Lung microvascular endothelial cell (primary cell): Measurements from ENCODE around the gene SNAP91. TPM values are rescaled to one million over a fixed set of nuclear protein-coding genes. Genes with fewer than 3 reads are reported as not detected.
A peak's percentile ranks its signal among the peaks of the same experiment; 100 is the strongest.
"Not testable (repeated sequence)": the region's sequence is repeated elsewhere in the genome, so short reads cannot be mapped to it uniquely, and the experiment has no call there.

ENCODE experiments used
- DNase-seq, 2 donors: peaks; one replicate each; pipeline versions ENCODE4 v3.0.0 to v3.0.0-alpha.2; 2010; ENCODE audit warnings: low read depth in 2 of 2
- total RNA-seq: library from RNA; depleted of rRNA; stranded (reverse); fragments of >200 nt; gene quantifications from 2 replicates; pipeline ENCODE4 v1.2.1, GENCODE V29; 2014

The SNAP91 gene
- total RNA-seq, 1 donor from 2014 or later, result 0.40 TPM

GRCh38 chr6:83633609-83634008 is 75.3 kb downstream of the SNAP91 start:
- DNase-seq, result no peak

- no peak for DNase-seq
Observed at GRCh38 chr6:83633149-83633548, 75.8 kb downstream of the SNAP91 start.

GRCh38 chr6:83629908-83630307 is 79.0 kb downstream of the SNAP91 start:
- not testable (repeated sequence) for DNase-seq

- peak; percentile 40 to 67 for DNase-seq
Observed at GRCh38 chr6:83615025-83615999, 93.6 kb downstream of the SNAP91 start.

GRCh38 chr6:83613378-83613777 is 95.5 kb downstream of the SNAP91 start:
- DNase-seq, result no peak

- DNase-seq, result no peak
Observed at GRCh38 chr6:83609248-83609647, 99.7 kb downstream of the SNAP91 start.

- DNase-seq, result no peak
Observed at GRCh38 chr6:83605517-83605916, 103.4 kb downstream of the SNAP91 start.

- no peak for DNase-seq
Observed at GRCh38 chr6:83603551-83603950, 105.3 kb downstream of the SNAP91 start.

GRCh38 chr6:83601119-83601518 is 107.8 kb downstream of the SNAP91 start:
- DNase-seq, result no peak

GRCh38 chr6:83600459-83600858 is 108.4 kb downstream of the SNAP91 start:
- no peak for DNase-seq

GRCh38 chr6:83597511-83597910 is 111.4 kb downstream of the SNAP91 start:
- DNase-seq, result no peak

- DNase-seq, result no peak
Observed at GRCh38 chr6:83597051-83597450, 111.8 kb downstream of the SNAP91 start.

- no peak for DNase-seq
Observed at GRCh38 chr6:83594941-83595340, 114.0 kb downstream of the SNAP91 start.

GRCh38 chr6:83593395-83593785 is 115.5 kb downstream of the SNAP91 start:
- DNase-seq, result no peak

GRCh38 chr6:83592770-83593394 is 116.0 kb downstream of the SNAP91 start:
- DNase-seq, result peak; percentile 13 to 21

- no peak for DNase-seq
Observed at GRCh38 chr6:83590416-83590815, 118.5 kb downstream of the SNAP91 start.

GRCh38 chr6:83589076-83589475 is 119.8 kb downstream of the SNAP91 start:
- no peak for DNase-seq

- no peak for DNase-seq
Observed at GRCh38 chr6:83578057-83578456, 130.8 kb downstream of the SNAP91 start.

GRCh38 chr6:83574783-83575182 is 134.1 kb downstream of the SNAP91 start:
- DNase-seq, result no peak

GRCh38 chr6:83571663-83572185 is 137.2 kb downstream of the SNAP91 start:
- not testable (repeated sequence) for DNase-seq

- DNase-seq, result no peak
Observed at GRCh38 chr6:83558975-83559374, 149.9 kb downstream of the SNAP91 start.

- DNase-seq, result no peak
Observed at GRCh38 chr6:83556871-83557270, 152.0 kb downstream of the SNAP91 start.
